H1 (cell line): ENCODE results near the gene LLPH. TPM values are rescaled to one million over a fixed set of nuclear protein-coding genes. Genes with fewer than 3 reads are reported as not detected.
A peak's percentile ranks its signal among the peaks of the same experiment; 100 is the strongest.

Experiments used
- GTF2F1 ChIP-seq: IDR thresholded peaks from 2 replicates; pipeline ENCODE4 v1.6.1; 2012; ENCODE audit warnings: low read depth, low read length, improper control_type of control experiment, borderline replicate concordance
- NRF1 ChIP-seq: IDR thresholded peaks from 2 replicates; pipeline ENCODE4 v1.6.1; 2011; ENCODE audit warnings: mild to moderate bottlenecking, low read depth, low read length, improper control_type of control experiment
- POLR2AphosphoS5 ChIP-seq: IDR thresholded peaks from 2 replicates; pipeline ENCODE4 v1.6.1; 2011; ENCODE audit warnings: low read depth, low read length
- RAD21 ChIP-seq, 2 experiments: IDR thresholded peaks in 1 of 2; conservative IDR thresholded peaks in 1 of 2; 2 replicates each; pipeline ENCODE4 v1.6.1; 2011; ENCODE audit warnings: low read depth in 2 of 2, low read length in 2 of 2, improper control_type of control experiment in 1 of 2, inconsistent platforms in 1 of 2, mild to moderate bottlenecking in 1 of 2, moderate library complexity in 1 of 2
- RBBP5 ChIP-seq: IDR thresholded peaks from 2 replicates; pipeline ENCODE4 v1.7.1; 2012; ENCODE audit warnings: low read depth, mild to moderate bottlenecking, inconsistent platforms, low read length, moderate library complexity, borderline replicate concordance
- polyA plus RNA-seq, 7 experiments: library from polyadenylated mRNA; depleted of rRNA in 3 of 7; stranded (reverse) in 5 of 7; unstranded in 2 of 7; fragments of >200 nt in 5 of 7; fragments of 200-250 nt in 2 of 7; gene quantifications; 1 replicate in 5 of 7; 2 replicates in 1 of 7; 4 replicates in 1 of 7; pipeline versions ENCODE4 v1.2.1 to v1.2.3, GENCODE V29; 2011 to 2013; ENCODE audit warnings: missing spikeins in 2 of 7, mixed read lengths in 2 of 7
- total RNA-seq: library from RNA; stranded (reverse); fragmentation: NEBNext Ultra II Directional; extraction: Animal tissue kit (Norgen Biotek cat#: 25700); gene quantifications from 2 replicates; pipeline ENCODE4 v1.2.1, GENCODE V29; 2021
- TF ChIP-seq, protein P1 (sequence below): fragments of 300-600 bp; sonication (generic); IDR thresholded peaks from 2 replicates; pipeline ENCODE4 v1.7.1; 2012; ENCODE audit warnings: low read length, moderate library complexity, mild to moderate bottlenecking, inconsistent platforms; ENCODE audit not compliant: insufficient replicate concordance
- TF ChIP-seq, protein P2 (sequence below): IDR thresholded peaks from 2 replicates; pipeline ENCODE4 v1.6.1; 2012; ENCODE audit warnings: inconsistent platforms

LLPH gene
- total and polyA plus RNA-seq, 2 of the 8 experiments (the other 6 are each of a cell fraction or from before 2014, with no cell fraction given): 2.3 to 31.3 TPM

DNA sequence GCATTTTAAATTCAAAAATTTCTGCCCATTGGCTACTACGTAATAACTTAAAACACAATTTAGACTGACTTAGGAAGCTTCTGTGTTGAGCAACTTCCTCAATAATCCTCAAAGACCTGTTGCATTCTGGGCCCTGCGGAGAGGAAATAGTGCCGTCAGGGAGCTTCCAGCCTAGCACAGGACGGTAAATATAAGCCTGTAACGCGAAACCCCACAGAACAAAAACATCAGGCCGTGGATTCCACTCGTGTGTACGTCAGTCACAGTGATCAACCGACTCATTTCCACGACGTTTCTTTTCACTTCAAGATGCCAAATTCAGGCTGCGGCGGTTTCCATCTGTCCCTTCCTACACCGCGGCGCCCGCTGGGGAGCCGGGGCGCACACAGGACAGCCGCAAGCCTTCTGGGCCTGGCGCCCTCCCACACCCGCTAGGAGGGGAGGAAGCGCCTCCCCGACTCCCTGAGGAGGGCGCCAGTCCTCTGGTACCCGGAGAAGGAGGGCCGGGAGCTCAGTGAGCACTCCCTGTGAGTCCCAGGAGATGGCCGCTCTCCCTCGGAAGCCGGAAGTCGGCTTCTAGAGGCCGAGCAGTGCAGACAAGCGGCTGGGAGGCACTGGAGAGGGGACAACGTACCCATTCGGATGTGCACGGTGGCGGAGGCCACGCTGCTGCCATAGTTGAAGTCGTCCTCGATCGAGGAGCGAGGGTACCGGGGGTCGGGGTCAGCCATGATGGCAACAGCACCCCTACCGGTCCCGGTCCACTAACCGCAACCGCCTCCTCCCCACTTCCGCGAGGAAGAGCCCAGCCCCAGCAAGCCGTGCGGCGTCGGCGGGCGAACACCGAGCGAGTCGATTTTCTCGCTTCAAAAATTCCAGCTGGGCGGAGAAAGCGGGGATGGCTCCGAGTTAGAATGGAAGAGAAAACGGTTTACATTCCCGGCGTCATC is 38.9 kb upstream of the LLPH start, which contains the start of gene TMBIM4 (continued):
- TF ChIP-seq, protein P1, sequence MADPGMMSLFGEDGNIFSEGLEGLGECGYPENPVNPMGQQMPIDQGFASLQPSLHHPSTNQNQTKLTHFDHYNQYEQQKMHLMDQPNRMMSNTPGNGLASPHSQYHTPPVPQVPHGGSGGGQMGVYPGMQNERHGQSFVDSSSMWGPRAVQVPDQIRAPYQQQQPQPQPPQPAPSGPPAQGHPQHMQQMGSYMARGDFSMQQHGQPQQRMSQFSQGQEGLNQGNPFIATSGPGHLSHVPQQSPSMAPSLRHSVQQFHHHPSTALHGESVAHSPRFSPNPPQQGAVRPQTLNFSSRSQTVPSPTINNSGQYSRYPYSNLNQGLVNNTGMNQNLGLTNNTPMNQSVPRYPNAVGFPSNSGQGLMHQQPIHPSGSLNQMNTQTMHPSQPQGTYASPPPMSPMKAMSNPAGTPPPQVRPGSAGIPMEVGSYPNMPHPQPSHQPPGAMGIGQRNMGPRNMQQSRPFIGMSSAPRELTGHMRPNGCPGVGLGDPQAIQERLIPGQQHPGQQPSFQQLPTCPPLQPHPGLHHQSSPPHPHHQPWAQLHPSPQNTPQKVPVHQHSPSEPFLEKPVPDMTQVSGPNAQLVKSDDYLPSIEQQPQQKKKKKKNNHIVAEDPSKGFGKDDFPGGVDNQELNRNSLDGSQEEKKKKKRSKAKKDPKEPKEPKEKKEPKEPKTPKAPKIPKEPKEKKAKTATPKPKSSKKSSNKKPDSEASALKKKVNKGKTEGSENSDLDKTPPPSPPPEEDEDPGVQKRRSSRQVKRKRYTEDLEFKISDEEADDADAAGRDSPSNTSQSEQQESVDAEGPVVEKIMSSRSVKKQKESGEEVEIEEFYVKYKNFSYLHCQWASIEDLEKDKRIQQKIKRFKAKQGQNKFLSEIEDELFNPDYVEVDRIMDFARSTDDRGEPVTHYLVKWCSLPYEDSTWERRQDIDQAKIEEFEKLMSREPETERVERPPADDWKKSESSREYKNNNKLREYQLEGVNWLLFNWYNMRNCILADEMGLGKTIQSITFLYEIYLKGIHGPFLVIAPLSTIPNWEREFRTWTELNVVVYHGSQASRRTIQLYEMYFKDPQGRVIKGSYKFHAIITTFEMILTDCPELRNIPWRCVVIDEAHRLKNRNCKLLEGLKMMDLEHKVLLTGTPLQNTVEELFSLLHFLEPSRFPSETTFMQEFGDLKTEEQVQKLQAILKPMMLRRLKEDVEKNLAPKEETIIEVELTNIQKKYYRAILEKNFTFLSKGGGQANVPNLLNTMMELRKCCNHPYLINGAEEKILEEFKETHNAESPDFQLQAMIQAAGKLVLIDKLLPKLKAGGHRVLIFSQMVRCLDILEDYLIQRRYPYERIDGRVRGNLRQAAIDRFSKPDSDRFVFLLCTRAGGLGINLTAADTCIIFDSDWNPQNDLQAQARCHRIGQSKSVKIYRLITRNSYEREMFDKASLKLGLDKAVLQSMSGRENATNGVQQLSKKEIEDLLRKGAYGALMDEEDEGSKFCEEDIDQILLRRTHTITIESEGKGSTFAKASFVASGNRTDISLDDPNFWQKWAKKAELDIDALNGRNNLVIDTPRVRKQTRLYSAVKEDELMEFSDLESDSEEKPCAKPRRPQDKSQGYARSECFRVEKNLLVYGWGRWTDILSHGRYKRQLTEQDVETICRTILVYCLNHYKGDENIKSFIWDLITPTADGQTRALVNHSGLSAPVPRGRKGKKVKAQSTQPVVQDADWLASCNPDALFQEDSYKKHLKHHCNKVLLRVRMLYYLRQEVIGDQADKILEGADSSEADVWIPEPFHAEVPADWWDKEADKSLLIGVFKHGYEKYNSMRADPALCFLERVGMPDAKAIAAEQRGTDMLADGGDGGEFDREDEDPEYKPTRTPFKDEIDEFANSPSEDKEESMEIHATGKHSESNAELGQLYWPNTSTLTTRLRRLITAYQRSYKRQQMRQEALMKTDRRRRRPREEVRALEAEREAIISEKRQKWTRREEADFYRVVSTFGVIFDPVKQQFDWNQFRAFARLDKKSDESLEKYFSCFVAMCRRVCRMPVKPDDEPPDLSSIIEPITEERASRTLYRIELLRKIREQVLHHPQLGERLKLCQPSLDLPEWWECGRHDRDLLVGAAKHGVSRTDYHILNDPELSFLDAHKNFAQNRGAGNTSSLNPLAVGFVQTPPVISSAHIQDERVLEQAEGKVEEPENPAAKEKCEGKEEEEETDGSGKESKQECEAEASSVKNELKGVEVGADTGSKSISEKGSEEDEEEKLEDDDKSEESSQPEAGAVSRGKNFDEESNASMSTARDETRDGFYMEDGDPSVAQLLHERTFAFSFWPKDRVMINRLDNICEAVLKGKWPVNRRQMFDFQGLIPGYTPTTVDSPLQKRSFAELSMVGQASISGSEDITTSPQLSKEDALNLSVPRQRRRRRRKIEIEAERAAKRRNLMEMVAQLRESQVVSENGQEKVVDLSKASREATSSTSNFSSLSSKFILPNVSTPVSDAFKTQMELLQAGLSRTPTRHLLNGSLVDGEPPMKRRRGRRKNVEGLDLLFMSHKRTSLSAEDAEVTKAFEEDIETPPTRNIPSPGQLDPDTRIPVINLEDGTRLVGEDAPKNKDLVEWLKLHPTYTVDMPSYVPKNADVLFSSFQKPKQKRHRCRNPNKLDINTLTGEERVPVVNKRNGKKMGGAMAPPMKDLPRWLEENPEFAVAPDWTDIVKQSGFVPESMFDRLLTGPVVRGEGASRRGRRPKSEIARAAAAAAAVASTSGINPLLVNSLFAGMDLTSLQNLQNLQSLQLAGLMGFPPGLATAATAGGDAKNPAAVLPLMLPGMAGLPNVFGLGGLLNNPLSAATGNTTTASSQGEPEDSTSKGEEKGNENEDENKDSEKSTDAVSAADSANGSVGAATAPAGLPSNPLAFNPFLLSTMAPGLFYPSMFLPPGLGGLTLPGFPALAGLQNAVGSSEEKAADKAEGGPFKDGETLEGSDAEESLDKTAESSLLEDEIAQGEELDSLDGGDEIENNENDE: no peak
- TF ChIP-seq GTF2F1 (no peak), RAD21 (IDR thresholded peaks at IDR 0.05 in 1 of 2, conservative IDR thresholded peaks at IDR 0.05 in 1 of 2; ENCODE audit: low read depth in 2 of 2, low read length in 2 of 2) (peak in 1 of 2 experiments; percentile 36; a peak in 3 of 4 replicates), POLR2AphosphoS5 (0 out of 2 replicates have a peak, but pooled peaks have one; percentile 48), RBBP5 (no peak), NRF1 (no peak)
- TF ChIP-seq, protein P2, sequence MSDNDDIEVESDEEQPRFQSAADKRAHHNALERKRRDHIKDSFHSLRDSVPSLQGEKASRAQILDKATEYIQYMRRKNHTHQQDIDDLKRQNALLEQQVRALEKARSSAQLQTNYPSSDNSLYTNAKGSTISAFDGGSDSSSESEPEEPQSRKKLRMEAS: peak; percentile 41; the same call in 1 of the 2 replicates
